ENCODE measurements around the gene TECPR1.

- TF ChIP-seq CTCF (IDR thresholded peaks at IDR 0.05; ENCODE audit: insufficient read depth, low read length) (no peak), REST (IDR thresholded peaks at IDR 0.05; ENCODE audit: insufficient replicate concordance, low read depth) (no peak)
Measured at GRCh38 chr7:98238976-98239375, 13.1 kb downstream of the TECPR1 start.
